ENCODE results near the gene MYRF.

GRCh38 chr11:61712314-61712713 is 40.1 kb upstream of the MYRF start:
- no peak for TF ChIP-seq POLR2A (IDR thresholded peaks at IDR 0.05)
- no peak for TF ChIP-seq CTCF (IDR thresholded peaks at IDR 0.05)
